Fibroblast of pulmonary artery (primary cell): ENCODE measurements around the gene LYST.

Experiments used
- DNase-seq: peaks from one replicate; pipeline ENCODE4 v3.0.0-alpha.2; 2010; ENCODE audit warnings: low read depth
- H3K4me3 ChIP-seq: replicated peaks from 2 replicates; pipeline ENCODE4 v1.5.1; 2011; ENCODE audit warnings: low read depth, mild to moderate bottlenecking, control low read depth, low read length, moderate library complexity
- TF ChIP-seq, protein P1 (sequence below): IDR thresholded peaks from 2 replicates; pipeline ENCODE4 v1.5.1; 2011; ENCODE audit warnings: mild to moderate bottlenecking, control low read depth, low read length, inconsistent platforms; ENCODE audit errors: missing control alignments

LYST gene

DNA sequence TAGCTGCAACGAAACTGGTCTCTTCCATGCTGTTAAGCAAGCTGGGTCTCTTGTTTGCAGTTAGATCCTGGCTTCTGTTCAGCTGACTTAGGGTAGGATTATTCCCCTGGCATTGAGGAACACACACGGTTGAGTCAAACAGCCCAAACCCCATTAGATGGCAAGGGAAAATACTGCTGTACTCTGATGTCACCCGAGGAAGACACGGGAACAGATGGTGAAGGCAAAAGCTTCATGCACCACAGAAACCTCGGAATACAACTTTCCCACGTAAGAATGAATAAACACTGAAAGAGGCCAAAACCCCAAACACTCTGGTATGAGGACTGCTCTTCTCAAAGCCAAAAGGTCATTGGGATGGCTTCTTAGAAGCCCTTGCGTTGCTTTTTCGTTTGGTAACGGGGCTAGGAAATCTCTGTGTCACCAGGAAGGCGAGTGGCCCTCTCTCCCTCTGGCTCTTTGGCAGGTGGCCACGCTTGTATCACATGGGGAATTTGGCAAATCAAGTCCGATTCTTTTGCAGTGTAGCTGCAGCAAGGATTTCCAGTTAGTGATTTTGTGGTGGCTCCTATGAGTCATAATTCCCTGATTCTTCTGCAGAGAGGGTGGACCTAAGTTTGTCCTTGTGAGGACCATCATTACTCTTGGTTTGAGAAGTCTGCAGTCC is 16.7 kb upstream of the LYST start:
- H3K4me3 ChIP-seq = no peak overlapping the region
- peak; percentile 89 for DNase-seq
- TF ChIP-seq, protein P1, sequence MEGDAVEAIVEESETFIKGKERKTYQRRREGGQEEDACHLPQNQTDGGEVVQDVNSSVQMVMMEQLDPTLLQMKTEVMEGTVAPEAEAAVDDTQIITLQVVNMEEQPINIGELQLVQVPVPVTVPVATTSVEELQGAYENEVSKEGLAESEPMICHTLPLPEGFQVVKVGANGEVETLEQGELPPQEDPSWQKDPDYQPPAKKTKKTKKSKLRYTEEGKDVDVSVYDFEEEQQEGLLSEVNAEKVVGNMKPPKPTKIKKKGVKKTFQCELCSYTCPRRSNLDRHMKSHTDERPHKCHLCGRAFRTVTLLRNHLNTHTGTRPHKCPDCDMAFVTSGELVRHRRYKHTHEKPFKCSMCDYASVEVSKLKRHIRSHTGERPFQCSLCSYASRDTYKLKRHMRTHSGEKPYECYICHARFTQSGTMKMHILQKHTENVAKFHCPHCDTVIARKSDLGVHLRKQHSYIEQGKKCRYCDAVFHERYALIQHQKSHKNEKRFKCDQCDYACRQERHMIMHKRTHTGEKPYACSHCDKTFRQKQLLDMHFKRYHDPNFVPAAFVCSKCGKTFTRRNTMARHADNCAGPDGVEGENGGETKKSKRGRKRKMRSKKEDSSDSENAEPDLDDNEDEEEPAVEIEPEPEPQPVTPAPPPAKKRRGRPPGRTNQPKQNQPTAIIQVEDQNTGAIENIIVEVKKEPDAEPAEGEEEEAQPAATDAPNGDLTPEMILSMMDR = no peak

DNA sequence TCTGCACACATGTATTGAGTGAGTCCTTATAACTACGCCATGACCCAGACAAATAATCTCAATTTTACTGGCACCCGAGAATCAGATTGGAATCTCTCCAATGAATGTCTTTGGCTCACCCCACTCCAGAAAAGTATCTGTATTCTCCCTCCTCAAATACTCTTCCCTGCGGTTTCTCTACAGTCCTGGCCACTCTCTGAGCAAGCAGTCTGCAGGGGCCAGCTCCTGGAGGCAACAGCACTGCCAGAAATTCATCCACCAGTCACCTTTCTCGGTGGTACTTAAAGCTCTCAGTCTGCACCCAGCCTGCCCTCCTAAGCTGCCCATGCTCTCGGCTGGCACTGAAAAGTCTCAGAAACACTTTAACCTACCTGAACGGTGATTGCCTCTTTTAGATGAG is 16.1 kb upstream of the LYST start:
- H3K4me3 ChIP-seq = no peak overlapping the region
- TF ChIP-seq, protein P1 = no peak
- no peak for DNase-seq

DNA sequence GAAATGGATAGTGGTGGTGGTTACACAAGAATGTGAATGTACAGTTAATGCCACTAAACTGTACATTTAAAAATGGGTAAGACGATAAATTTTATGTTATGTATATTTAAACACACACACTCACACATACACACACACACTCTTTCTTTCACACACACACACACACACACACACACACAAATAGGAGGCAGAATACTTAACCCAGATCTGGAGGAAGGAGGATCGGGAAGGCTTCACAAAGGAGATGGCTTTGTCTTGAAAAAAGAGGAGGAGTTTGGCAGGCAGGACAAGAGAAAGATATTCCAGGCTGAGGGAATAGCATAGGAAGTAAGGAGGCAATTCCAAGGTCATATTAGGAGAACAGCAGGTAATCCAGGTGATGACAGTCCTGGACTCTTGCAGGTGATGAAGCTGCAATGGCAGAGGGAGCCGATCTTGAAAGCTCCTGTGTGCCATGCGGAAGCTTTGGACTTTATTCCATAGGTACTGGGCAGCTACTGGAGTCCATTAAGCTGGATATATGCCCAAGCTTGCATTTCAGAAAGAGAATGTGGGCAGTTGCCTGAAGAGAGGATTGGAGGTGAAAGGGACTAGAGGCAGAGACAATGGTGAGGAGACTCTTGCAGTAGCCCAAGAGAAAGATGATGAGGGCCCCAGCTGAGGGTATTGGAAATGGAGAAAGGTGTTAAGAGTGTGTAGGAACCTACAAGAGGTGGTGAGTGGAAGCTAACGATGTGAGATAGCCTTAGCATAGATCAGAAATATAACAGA is 15.4 kb upstream of the LYST start:
- H3K4me3 ChIP-seq = no peak overlapping the region
- TF ChIP-seq, protein P1 = no peak
- DNase-seq = no peak

DNA sequence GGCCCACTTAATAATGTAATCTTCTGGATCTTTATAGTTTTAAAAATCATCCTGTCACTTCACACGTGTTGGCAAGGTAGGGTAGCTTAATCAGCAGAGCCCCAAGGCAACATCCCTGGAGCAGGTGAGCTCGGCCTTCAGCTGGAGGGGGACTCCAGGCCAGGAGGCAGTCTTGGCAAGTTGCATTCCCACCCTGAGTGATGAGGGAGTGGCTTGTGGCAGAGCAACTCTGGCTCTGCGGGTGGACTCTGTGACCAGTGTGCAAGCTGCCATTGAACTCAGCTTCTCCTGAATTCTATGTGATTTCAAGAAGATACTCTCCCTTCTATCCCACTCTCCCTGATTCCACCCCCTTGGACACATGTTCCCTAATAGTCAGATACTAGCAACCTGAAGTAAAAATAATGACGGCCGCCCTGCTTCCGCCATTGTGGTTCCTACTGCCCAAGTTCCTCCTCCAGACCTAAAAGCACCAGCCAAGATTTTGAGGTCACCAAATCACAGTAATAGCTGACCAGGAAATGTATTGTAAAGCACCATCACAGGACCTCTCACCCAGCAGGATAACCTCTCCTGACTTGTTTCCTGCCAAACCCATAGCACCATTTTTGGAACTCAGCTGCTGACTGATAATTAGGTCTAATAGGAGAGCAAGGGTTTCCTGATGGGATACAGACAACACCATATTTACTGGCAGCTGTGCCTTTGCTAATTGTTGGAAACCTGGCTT is 11.5 kb upstream of the LYST start:
- H3K4me3 ChIP-seq = no peak overlapping the region
- TF ChIP-seq, protein P1 = no peak
- DNase-seq = no peak

DNA sequence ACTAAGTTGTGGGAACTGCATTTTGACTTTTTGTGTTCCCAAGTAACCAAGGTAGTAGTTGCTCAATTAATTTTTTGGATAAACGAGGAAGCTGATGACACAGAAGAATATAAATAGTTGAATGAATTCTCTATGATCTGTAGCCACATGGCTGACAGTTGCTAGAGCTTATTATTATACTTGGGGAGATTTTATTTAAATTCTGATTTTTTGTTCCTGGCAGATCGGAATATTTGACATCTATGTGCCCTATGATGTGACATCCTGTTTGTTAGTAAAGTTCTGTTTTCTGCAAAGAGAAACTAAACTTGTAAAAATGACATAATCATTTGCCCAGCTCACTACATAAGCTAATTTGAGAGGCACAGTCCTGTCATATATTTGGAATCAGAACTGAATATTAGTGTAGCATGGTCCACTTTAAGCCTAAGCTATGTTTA is 9.7 kb upstream of the LYST start:
- TF ChIP-seq, protein P1 = no peak
- H3K4me3 ChIP-seq = no peak overlapping the region
- no peak for DNase-seq

DNA sequence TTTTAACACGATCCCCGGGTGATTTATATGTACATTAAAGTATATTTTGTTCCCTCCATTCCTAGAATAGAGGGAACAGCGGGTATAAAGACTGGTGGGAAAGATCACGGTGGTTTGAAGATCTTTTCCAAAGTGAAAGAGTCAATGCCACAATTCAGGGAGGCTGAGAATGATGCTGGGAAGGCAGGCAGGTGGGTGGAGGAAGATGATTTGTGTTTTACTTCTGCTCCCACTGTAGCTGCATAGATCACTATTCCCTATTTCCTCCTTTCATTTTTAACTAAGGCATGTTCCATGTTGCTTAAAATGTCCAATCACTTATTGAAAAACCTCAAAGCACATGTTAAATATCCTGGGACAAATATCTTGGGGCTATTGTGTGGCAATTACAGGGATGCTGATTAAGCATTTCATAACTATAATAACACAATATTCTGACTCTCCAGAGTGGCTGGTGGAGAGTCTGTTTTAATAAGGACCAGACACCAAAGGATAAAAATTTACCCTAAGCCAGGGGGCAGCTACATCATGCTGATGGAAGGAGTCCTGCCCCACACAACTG is 8.4 kb upstream of the LYST start:
- no peak overlapping the region for H3K4me3 ChIP-seq
- TF ChIP-seq, protein P1 = no peak
- DNase-seq = no peak
